OCI-LY7 (cell line): ENCODE measurements around the gene TBC1D30.

Source experiments
- EZH2phosphoT487 ChIP-seq: fragments of 200-600 bp; sonication (generic); IDR thresholded peaks from 2 replicates; pipeline ENCODE4 v1.6.1; 2018; ENCODE audit warnings: low read depth, borderline replicate concordance, mild to moderate bottlenecking, mixed run types, antibody characterized with exemption, low read length, moderate library complexity, mixed read lengths
- TF ChIP-seq, protein P1 (sequence below): fragments of 200-600 bp; sonication (generic); conservative IDR thresholded peaks from 2 replicates; pipeline ENCODE4 v1.5.1; 2014; ENCODE audit warnings: mild to moderate bottlenecking, antibody characterized with exemption, low read length, moderate library complexity, mixed read lengths

DNA sequence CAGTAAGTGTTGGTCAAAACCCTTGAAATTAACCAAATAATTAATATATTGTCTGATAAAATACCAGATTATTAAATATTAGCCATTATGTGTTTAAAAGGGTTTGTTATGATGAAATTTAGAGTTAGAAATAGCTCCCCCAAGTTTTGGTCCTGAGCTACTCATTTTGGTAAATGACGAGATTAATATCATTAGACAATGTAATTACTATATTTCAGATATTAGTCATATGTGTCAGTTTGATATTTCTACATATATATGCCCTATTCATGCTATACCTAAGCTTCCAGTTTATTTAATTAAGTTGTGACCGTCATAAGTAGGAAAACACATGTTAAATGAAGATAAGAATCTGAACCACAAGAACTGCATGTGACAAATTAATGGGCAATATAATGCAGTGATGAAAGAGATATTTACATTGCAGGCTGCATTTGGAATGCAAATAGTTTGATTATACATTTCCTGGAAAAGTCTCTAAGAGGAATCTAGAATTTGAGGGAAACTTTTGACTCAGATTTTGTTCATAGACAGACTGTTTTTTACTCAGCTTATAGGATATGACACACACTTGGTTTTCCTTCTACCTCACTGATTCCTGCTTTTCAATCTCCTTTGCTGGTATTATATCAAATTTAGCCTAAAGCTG, 70.5 kb downstream of the TBC1D30 start:
- TF ChIP-seq, protein P1, sequence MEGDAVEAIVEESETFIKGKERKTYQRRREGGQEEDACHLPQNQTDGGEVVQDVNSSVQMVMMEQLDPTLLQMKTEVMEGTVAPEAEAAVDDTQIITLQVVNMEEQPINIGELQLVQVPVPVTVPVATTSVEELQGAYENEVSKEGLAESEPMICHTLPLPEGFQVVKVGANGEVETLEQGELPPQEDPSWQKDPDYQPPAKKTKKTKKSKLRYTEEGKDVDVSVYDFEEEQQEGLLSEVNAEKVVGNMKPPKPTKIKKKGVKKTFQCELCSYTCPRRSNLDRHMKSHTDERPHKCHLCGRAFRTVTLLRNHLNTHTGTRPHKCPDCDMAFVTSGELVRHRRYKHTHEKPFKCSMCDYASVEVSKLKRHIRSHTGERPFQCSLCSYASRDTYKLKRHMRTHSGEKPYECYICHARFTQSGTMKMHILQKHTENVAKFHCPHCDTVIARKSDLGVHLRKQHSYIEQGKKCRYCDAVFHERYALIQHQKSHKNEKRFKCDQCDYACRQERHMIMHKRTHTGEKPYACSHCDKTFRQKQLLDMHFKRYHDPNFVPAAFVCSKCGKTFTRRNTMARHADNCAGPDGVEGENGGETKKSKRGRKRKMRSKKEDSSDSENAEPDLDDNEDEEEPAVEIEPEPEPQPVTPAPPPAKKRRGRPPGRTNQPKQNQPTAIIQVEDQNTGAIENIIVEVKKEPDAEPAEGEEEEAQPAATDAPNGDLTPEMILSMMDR: no peak
- no peak for TF ChIP-seq EZH2phosphoT487
